Measurements from ENCODE around the gene THRA. TPM values are rescaled to one million over a fixed set of nuclear protein-coding genes. Genes with fewer than 3 reads are reported as not detected.

The THRA gene, protein sequence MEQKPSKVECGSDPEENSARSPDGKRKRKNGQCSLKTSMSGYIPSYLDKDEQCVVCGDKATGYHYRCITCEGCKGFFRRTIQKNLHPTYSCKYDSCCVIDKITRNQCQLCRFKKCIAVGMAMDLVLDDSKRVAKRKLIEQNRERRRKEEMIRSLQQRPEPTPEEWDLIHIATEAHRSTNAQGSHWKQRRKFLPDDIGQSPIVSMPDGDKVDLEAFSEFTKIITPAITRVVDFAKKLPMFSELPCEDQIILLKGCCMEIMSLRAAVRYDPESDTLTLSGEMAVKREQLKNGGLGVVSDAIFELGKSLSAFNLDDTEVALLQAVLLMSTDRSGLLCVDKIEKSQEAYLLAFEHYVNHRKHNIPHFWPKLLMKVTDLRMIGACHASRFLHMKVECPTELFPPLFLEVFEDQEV
- total RNA-seq (2021) (11.4 and 13.9 TPM in 2 replicates), Bru-seq, nascent RNA (percentile 31 among the genes with signal in this experiment), BruChase-seq, experiment 1, labeled RNA remaining after a 2-hour chase (percentile 39 among the genes with signal in this experiment), BruChase-seq, experiment 2, labeled RNA remaining after a 6-hour chase (percentile 47 among the genes with signal in this experiment)
- long read RNA-seq, partial matches to known transcripts = 0 of 2 reads
- long read RNA-seq, other reads (novel, unspliced or antisense) = 2 of 2 reads

DNA sequence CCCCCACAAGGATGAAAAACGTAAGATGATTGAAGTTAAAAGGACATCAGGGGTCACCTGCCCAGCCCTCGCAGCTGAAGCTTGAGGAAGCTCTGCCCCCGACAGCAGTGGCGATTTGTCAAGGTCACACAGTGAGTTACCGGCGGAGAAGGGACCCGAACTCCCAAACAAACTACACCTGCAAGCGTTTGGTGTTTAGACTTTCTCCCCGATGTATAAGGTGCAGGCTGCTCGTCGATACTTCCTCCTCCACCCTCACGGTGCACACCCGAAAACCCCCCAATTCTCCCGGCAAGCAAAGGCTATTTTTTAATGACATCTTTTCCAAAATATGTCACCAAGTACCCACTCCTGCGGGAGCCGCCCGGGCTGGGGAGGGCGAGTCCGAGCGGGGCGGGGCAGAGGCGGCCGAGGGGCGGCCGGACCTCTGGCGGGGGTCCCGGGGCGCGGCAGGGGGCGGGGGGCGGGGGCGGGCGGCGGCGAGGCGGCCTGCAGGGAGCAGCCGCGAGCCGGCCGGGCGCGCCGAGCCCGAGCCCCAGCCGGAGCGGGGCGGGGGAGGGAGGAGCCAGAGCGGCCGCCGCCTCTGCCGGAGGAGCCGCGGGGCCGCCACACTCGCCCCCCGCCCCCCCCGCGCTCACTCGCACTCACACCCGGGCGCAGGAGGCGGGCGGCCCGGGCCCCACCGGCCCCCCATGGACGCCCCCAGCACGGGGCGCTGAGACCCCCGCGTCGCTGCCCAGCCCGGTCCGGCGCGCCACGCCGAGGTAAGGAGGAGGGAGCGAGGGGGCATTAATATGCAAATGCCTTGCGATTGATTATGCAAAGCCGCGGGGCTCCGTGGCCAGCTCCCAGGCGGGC, at the start of gene THRA:
TSS of gene THRA (plus strand) at position 637 of the 858 bp plus-strand sequence. CDS start 11,524 bp downstream, outside the sequence.
- Histone ChIP-seq H3K9me2 (ENCODE audit: insufficient read depth) (no peaks in the 10 kb centered on the region), H4K20me1 (ENCODE audit: insufficient read depth) (no peaks in the 10 kb centered on the region), H3F3A (ENCODE audit: insufficient read depth, low read depth) (peaks cover 8% of the 10 kb centered on the region; the same call in 1 of the 2 replicates), H3K79me2 (ENCODE audit: low read depth) (no peaks in the 10 kb centered on the region), H3K4me1 (replicated peaks; ENCODE audit: insufficient read depth) (peaks cover 24% of the 10 kb centered on the region; the same call in 1 of the 2 replicates), H3K9me3 (ENCODE audit: insufficient read depth, low read depth) (no peaks in the 10 kb centered on the region), H3K4me3 (peak within 1 kb of the TSS; percentile 95), H3K36me3 (ENCODE audit: low read depth) (no peaks in the 10 kb centered on the region), H3K27me3 (ENCODE audit: insufficient read depth, low read depth) (peaks cover 8% of the 10 kb centered on the region; the same call in 1 of the 2 replicates), H3K4me2 (peak within 1 kb of the TSS; percentile 92), H2AFZ (peak within 1 kb of the TSS; percentile 99), H3K27ac (no peak within 1 kb of the TSS)
- no TSS peak for BruUV-seq (replicated peaks)
- intact Hi-C loops (cut with micrococcal nuclease; ENCODE audit: unreplicated experiment) = loop anchor here (5.0 kb wide), 1 partner anchor 50 kb away; no protein-coding TSS in a partner anchor
- TF ChIP-seq EZH2 (IDR thresholded peaks at IDR 0.05; ENCODE audit: low read depth) = no peak
- TF ChIP-seq, protein P1, sequence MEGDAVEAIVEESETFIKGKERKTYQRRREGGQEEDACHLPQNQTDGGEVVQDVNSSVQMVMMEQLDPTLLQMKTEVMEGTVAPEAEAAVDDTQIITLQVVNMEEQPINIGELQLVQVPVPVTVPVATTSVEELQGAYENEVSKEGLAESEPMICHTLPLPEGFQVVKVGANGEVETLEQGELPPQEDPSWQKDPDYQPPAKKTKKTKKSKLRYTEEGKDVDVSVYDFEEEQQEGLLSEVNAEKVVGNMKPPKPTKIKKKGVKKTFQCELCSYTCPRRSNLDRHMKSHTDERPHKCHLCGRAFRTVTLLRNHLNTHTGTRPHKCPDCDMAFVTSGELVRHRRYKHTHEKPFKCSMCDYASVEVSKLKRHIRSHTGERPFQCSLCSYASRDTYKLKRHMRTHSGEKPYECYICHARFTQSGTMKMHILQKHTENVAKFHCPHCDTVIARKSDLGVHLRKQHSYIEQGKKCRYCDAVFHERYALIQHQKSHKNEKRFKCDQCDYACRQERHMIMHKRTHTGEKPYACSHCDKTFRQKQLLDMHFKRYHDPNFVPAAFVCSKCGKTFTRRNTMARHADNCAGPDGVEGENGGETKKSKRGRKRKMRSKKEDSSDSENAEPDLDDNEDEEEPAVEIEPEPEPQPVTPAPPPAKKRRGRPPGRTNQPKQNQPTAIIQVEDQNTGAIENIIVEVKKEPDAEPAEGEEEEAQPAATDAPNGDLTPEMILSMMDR (conservative IDR thresholded peaks at IDR 0.05) = peak; percentile 35; the same call in 1 of the 2 replicates
- DNase-seq = peak in 1 of 2 experiments; percentile 60
- ChIA-PET POLR2A (ENCODE audit: unreplicated experiment) (interaction anchor here (0.6 kb wide), 2 partner anchors 18 to 230 kb away, joined by 4 read pairs; no protein-coding TSS in a partner anchor), CTCF (no interaction called here)

DNA sequence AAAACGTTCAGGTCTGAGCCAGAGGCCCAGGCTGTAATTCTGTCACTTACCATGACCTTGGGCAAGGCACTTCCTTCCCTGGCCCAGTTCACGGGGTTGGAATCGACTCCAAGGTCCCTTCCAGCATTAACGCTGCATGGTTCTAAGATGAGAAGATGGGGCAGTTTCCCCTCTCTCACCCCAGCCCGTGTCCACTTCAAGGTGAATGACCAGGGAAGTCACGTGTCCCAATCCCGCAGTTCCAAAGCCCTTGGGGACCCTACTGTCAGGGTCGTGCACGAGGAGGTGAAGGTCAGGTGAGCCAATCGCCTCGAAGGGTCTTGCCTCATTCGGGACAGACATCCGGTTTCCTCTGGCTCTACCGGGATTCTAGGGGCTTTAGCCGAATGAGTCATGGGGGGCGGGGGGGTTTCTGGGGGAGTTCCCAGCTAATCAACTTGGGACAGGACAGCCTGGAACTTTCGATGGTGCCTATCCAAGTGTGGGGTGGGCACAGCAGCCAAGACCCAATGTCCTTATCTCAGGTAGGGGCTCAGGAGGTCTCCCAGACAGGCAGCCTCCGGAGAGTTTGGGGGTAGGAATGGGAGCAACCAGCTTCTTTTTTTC, 48.3 kb upstream of the THRA start:
- ChIA-PET POLR2A (ENCODE audit: unreplicated experiment) (interaction anchor here (0.9 kb wide), 1 partner anchor 86 kb away, joined by 5 read pairs; the partner anchor contains the start of gene NR1D1), CTCF (interaction anchor here (0.6 kb wide), 1 partner anchor 61 kb away, joined by 3 read pairs; no protein-coding TSS in a partner anchor)
- Histone ChIP-seq H2AFZ (no peak overlapping the region), H4K20me1 (ENCODE audit: insufficient read depth) (no peaks in the 10 kb centered on the region), H3K4me1 (replicated peaks; ENCODE audit: insufficient read depth) (peaks cover 14% of the 10 kb centered on the region), H3K36me3 (ENCODE audit: low read depth) (peaks cover 4% of the 10 kb centered on the region; the same call in 1 of the 2 replicates), H3K27ac (no peak overlapping the region), H3K4me3 (no peak overlapping the region), H3K9me3 (ENCODE audit: insufficient read depth, low read depth) (no peaks in the 10 kb centered on the region), H3K79me2 (ENCODE audit: low read depth) (no peaks in the 10 kb centered on the region), H3K4me2 (no peak overlapping the region), H3K27me3 (ENCODE audit: insufficient read depth, low read depth) (no peaks in the 10 kb centered on the region), H3K9me2 (ENCODE audit: insufficient read depth) (no peaks in the 10 kb centered on the region), H3F3A (ENCODE audit: insufficient read depth, low read depth) (peaks cover 8% of the 10 kb centered on the region; the same call in 1 of the 2 replicates)
- intact Hi-C loops (cut with micrococcal nuclease; ENCODE audit: unreplicated experiment) = no loop called here
- BruUV-seq (replicated peaks) = no TSS peak
- TF ChIP-seq, protein P1 (conservative IDR thresholded peaks at IDR 0.05) = no peak
- no peak for TF ChIP-seq EZH2 (IDR thresholded peaks at IDR 0.05; ENCODE audit: low read depth)
- no peak for DNase-seq
